Spleen (tissue), 7 donors: ENCODE measurements around the gene ZFP3.
A peak's percentile ranks its signal among the peaks of the same experiment; 100 is the strongest.

Experiments
- POLR2A ChIP-seq, 3 donors: fragments of 450-650 bp; IDR thresholded peaks; one replicate each; pipeline ENCODE4 v1.5.1; 2017; ENCODE audit warnings: antibody characterized with exemption in 3 of 3, mild to moderate bottlenecking in 1 of 3
- POLR2AphosphoS5 ChIP-seq, 3 donors: sonication (generic); formaldehyde crosslinking; IDR thresholded peaks; one replicate each; pipeline ENCODE4 v1.5.1; 2017; ENCODE audit warnings: antibody characterized with exemption in 3 of 3
- TF ChIP-seq, protein P1 (sequence below), 11 experiments: fragments of 200-600 bp in 7 of 11; fragments of 450-650 bp in 4 of 11; sonication (generic) in 4 of 11; IDR thresholded peaks in 8 of 11; conservative IDR thresholded peaks in 3 of 11; 1 replicate in 7 of 11; 2 replicates in 4 of 11; pipeline versions ENCODE4 v1.4.0 to v1.8.0; 2016 to 2021; ENCODE audit warnings: antibody characterized with exemption in 11 of 11, inconsistent platforms in 4 of 11, mild to moderate bottlenecking in 1 of 11
- donor health status: DM: no; HTN: no; CAD: no; lungs with moderate emphysema.
- donor health status: DM: no; HTN: no; CAD: no.
- donor health status: DM: no; HTN: no; CAD: no.

DNA sequence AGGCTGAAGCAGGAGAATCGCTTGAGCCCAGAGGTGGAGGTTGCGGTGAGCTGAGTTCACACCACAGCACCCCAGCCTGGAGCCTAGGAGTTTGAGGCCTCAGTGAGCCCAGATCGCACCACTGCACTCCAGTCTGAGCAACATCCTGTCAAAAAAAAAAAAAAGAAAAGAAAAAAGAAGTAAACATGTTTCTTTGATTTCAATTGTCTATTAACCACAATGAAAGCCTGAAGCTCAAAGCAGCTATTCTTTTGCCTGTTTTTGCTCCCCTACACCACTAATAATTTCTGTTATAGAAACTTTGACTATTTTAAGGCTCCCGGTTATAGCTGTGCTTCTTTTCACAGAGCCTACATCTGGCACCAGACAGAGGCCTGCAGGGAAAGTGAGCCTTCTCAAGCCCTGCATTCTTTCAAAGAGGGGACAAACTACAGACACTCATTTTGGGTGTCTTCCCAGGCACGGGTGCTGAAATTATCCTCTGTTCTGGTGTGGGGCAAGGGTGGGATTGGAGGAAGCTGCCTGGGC, 28.9 kb upstream of the ZFP3 start:
- TF ChIP-seq, protein P1, sequence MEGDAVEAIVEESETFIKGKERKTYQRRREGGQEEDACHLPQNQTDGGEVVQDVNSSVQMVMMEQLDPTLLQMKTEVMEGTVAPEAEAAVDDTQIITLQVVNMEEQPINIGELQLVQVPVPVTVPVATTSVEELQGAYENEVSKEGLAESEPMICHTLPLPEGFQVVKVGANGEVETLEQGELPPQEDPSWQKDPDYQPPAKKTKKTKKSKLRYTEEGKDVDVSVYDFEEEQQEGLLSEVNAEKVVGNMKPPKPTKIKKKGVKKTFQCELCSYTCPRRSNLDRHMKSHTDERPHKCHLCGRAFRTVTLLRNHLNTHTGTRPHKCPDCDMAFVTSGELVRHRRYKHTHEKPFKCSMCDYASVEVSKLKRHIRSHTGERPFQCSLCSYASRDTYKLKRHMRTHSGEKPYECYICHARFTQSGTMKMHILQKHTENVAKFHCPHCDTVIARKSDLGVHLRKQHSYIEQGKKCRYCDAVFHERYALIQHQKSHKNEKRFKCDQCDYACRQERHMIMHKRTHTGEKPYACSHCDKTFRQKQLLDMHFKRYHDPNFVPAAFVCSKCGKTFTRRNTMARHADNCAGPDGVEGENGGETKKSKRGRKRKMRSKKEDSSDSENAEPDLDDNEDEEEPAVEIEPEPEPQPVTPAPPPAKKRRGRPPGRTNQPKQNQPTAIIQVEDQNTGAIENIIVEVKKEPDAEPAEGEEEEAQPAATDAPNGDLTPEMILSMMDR (IDR thresholded peaks at IDR 0.05 in 8 of 11, conservative IDR thresholded peaks at IDR 0.05 in 3 of 11), result no peak
- TF ChIP-seq POLR2A (IDR thresholded peaks at IDR 0.05) (no peak), POLR2AphosphoS5 (IDR thresholded peaks at IDR 0.05) (peak in 2 of 3 donors; percentile 36 to 56)
